ENCODE measurements around the gene NXN.
"Not testable (repeated sequence)": the region's sequence is repeated elsewhere in the genome, so short reads cannot be mapped to it uniquely, and the experiment has no call there.

Gene NXN

GRCh38 chr17:913207-913606 is 66.4 kb downstream of the NXN start:
- TF ChIP-seq POLR2A (IDR thresholded peaks at IDR 0.05; ENCODE audit: low read depth, low read length): no peak
- TF ChIP-seq POLR2AphosphoS5 (IDR thresholded peaks at IDR 0.05; ENCODE audit: low read depth, low read length): no peak
- no peak for TF ChIP-seq TAF1 (IDR thresholded peaks at IDR 0.05; ENCODE audit: borderline replicate concordance, low read depth, low read length)
- DNase-seq (ENCODE audit: insufficient read length): no peak
- no peak for FAIRE-seq

DNA sequence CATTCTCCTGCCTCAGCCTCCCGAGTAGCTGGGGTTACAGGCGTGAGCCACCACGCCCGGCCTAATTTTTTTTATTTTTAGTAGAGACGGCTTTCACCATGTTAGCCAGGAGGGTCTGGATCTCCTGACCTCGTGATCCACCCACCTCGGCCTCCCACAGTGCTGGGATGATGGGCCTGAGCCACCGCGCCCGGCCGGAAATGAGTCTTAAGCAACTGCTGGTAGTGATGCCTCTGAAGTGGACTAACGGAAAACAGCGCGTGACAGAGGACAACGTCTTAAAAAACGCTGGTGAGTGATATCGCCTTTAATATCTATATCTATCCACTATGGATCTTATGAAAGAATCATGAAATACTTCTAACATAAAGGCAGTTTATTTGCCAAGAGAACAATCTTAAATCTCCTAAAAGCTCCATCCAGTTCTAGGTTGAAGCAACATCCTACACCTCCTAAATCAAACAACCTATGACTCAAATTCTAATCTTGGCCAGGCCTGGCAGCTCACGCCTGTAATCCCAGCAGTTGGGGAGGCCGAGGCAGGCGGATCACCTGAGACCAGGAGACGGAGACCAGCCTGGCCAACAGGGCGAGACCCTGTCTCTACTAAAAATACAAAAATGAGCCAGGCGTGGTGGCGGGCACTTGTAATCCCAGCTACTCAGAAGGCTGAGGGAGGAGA is 69.8 kb downstream of the NXN start:
- DNase-seq (ENCODE audit: insufficient read length): no peak
- no peak for FAIRE-seq
- TF ChIP-seq POLR2AphosphoS5 (IDR thresholded peaks at IDR 0.05; ENCODE audit: low read depth, low read length) (no peak), TAF1 (IDR thresholded peaks at IDR 0.05; ENCODE audit: borderline replicate concordance, low read depth, low read length) (no peak), POLR2A (IDR thresholded peaks at IDR 0.05; ENCODE audit: low read depth, low read length) (no peak)

DNA sequence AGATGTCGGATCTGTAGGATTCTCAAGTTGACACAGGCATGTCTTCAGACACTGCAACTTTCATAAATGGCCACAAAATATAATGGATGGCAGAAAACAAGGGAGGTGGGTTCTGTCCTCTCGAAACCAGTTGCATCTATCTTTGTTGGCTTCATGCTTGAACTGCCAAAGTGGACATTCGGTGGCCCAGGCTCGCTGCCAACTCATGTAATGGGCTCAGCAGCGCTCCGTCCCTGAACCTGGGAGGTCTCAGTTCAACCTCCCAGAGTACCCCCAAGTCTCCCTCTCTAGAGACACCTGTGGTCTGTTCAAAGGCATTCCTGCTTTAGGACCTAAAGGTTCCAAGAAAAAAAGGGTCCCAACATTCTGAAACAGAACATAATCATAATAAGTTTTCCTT is 71.9 kb downstream of the NXN start:
- DNase-seq (ENCODE audit: insufficient read length): no peak
- no peak for TF ChIP-seq POLR2AphosphoS5 (IDR thresholded peaks at IDR 0.05; ENCODE audit: low read depth, low read length)
- no peak for TF ChIP-seq TAF1 (IDR thresholded peaks at IDR 0.05; ENCODE audit: borderline replicate concordance, low read depth, low read length)
- no peak for TF ChIP-seq POLR2A (IDR thresholded peaks at IDR 0.05; ENCODE audit: low read depth, low read length)
- FAIRE-seq: no peak

DNA sequence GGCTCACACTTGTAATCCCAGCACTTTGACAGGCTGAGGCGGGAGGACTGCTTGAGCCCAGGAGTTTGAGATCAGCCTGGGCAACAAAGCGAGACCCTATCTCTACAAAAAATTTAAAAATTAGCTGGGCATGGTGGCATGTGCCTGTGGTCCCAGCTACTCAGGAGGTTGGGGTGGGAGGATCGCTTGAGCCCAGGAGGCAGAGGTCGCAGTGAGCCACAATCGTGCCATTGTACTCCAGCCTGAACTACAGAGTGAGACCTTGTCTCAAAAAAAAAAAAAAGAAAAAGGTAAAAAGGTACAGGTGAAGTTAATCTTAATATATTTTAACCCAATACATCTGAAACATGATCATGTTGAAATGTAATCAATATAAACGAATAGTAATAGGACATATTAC is 73.9 kb downstream of the NXN start:
- not testable (repeated sequence) for DNase-seq (ENCODE audit: insufficient read length); FAIRE-seq

GRCh38 chr17:903691-904481 is 75.7 kb downstream of the NXN start:
- FAIRE-seq: no peak
- TF ChIP-seq POLR2AphosphoS5 (IDR thresholded peaks at IDR 0.05; ENCODE audit: low read depth, low read length): no peak
- TF ChIP-seq POLR2A (IDR thresholded peaks at IDR 0.05; ENCODE audit: low read depth, low read length): no peak
- no peak for TF ChIP-seq TAF1 (IDR thresholded peaks at IDR 0.05; ENCODE audit: borderline replicate concordance, low read depth, low read length)

DNA sequence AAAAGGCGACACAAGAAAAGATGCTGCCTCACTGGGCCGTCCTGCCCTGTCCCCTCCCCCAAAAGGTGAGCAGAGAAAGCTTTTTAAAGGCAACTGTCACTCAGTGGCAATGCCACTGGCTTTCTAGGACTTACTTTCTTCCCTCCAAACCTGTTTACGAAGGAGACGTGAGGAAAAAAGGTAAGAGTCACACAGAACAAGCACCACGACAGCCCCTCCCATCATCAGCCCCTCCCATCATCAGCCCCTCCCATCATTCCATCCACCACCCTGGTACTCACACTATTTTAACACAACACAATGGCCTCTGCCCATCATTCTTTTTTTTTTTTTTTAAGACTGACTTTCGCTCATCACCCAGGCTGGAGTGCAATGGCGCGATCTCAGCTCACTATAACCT is 77.1 kb downstream of the NXN start:
- no peak for TF ChIP-seq TAF1 (IDR thresholded peaks at IDR 0.05; ENCODE audit: borderline replicate concordance, low read depth, low read length)
- no peak for DNase-seq (ENCODE audit: insufficient read length)
- FAIRE-seq: no peak

More at GRCh38 chr17:903691-904481, 75.7 kb downstream of the NXN start:
- no peak for DNase-seq (ENCODE audit: insufficient read length)

GRCh38 chr17:901964-902363 is 77.6 kb downstream of the NXN start:
- TF ChIP-seq POLR2AphosphoS5 (IDR thresholded peaks at IDR 0.05; ENCODE audit: low read depth, low read length): no peak
- TF ChIP-seq POLR2A (IDR thresholded peaks at IDR 0.05; ENCODE audit: low read depth, low read length): no peak
- no peak for TF ChIP-seq TAF1 (IDR thresholded peaks at IDR 0.05; ENCODE audit: borderline replicate concordance, low read depth, low read length)
- FAIRE-seq (no peak), DNase-seq (ENCODE audit: insufficient read length) (no peak)

- FAIRE-seq (no peak), DNase-seq (ENCODE audit: insufficient read length) (no peak)
- no peak for TF ChIP-seq POLR2A (IDR thresholded peaks at IDR 0.05; ENCODE audit: low read depth, low read length)
- no peak for TF ChIP-seq TAF1 (IDR thresholded peaks at IDR 0.05; ENCODE audit: borderline replicate concordance, low read depth, low read length)
- no peak for TF ChIP-seq POLR2AphosphoS5 (IDR thresholded peaks at IDR 0.05; ENCODE audit: low read depth, low read length)
Measured at GRCh38 chr17:901191-901950, 78.2 kb downstream of the NXN start.

DNA sequence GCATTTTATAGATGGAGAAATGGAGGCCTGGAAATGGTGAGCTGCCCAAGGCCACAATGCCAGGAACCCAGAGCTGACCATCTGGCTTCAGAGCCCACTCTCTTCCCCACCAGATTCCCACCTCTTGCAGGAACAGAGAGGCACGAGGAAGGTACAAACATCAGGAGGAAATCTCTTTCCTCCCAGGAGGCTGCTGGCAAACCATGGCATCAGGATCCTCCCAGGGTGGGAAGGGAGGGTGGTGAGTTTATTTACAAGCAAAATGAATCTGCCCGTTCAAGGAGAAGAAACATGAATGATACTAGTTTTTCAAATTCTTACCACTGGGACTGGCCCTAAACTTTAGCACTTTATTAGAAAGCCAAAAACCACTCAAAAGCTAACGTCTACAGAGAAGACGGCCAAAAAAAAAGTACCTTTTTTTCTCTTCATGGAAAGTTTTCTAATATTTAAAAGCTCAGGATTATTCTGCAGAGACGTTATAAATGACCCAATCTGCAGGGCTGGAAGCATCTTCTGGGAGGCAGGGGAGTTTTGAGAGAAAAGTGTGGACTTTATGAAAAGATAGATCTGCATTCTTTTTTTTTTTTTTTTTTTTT is 79.1 kb downstream of the NXN start:
- DNase-seq (ENCODE audit: insufficient read length): no peak
- TF ChIP-seq POLR2A (IDR thresholded peaks at IDR 0.05; ENCODE audit: low read depth, low read length) (no peak), POLR2AphosphoS5 (IDR thresholded peaks at IDR 0.05; ENCODE audit: low read depth, low read length) (no peak), TAF1 (IDR thresholded peaks at IDR 0.05; ENCODE audit: borderline replicate concordance, low read depth, low read length) (no peak)
- FAIRE-seq: no peak

GRCh38 chr17:897970-898619 is 81.5 kb downstream of the NXN start:
- no peak for TF ChIP-seq POLR2AphosphoS5 (IDR thresholded peaks at IDR 0.05; ENCODE audit: low read depth, low read length)
- no peak for TF ChIP-seq POLR2A (IDR thresholded peaks at IDR 0.05; ENCODE audit: low read depth, low read length)
- no peak for TF ChIP-seq TAF1 (IDR thresholded peaks at IDR 0.05; ENCODE audit: borderline replicate concordance, low read depth, low read length)
- no peak for FAIRE-seq

More at GRCh38 chr17:897970-898619, 81.5 kb downstream of the NXN start:
- DNase-seq (ENCODE audit: insufficient read length): no peak
